WTC11 (cell line): ENCODE results near the gene SPIB. TPM values are rescaled to one million over a fixed set of nuclear protein-coding genes. Genes with fewer than 3 reads are reported as not detected.

Experiments used
- ATAC-seq: fragments of 200-7000 bp; cut with Tn5 transposase; 2 replicates; pipeline ENCODE4 v1.10.0; 2021; ENCODE audit warnings: mild to moderate bottlenecking, moderate library complexity
- CTCF ChIA-PET: fragments of 300-600 bp; sonication (Branson Sonifier 250); formaldehyde crosslinking; loops from one replicate; lab custom pipeline; 2021; ENCODE audit warnings: antibody characterized with exemption; lab: Charles Lee
- POLR2A ChIA-PET: fragments of 350-600 bp; sonication (Branson Sonifier 250); formaldehyde crosslinking; loops from one replicate; lab custom pipeline; 2021; ENCODE audit warnings: antibody characterized with exemption; lab: Charles Lee
- DNase-seq: peaks from one replicate; pipeline ENCODE4 v3.0.0; 2021; ENCODE audit warnings: low spot score
- H3K27ac Mint-ChIP-seq: 2 replicates; pipeline ENCODE4 v1.8.0; 2021; ENCODE audit warnings: mixed read lengths
- H3K27me3 Mint-ChIP-seq: 2 replicates; pipeline ENCODE4 v1.8.0; 2021; ENCODE audit warnings: low read depth, mild to moderate bottlenecking, moderate library complexity, mixed read lengths
- H3K36me3 Mint-ChIP-seq: 2 replicates; pipeline ENCODE4 v1.8.0; 2021; ENCODE audit warnings: mixed read lengths
- H3K4me1 Mint-ChIP-seq: 2 replicates; pipeline ENCODE4 v1.8.0; 2022; ENCODE audit warnings: mixed read lengths
- H3K4me3 Mint-ChIP-seq: 2 replicates; pipeline ENCODE4 v1.8.0; 2021; ENCODE audit warnings: mild to moderate bottlenecking, moderate library complexity, mixed read lengths
- H3K9me3 Mint-ChIP-seq: 2 replicates; pipeline ENCODE4 v1.8.0; 2021; ENCODE audit warnings: mixed read lengths
- ATF1 ChIP-seq: sonication (generic); formaldehyde crosslinking; IDR thresholded peaks from 2 replicates; pipeline ENCODE4 v1.8.1; 2023; ENCODE audit warnings: mild to moderate bottlenecking, moderate library complexity, missing genetic modification reagents
- CREM ChIP-seq: sonication (generic); formaldehyde crosslinking; IDR thresholded peaks from 2 replicates; pipeline ENCODE4 v1.8.1; 2022; ENCODE audit warnings: mild to moderate bottlenecking, missing genetic modification reagents, moderate library complexity
- ELF4 ChIP-seq: sonication (generic); formaldehyde crosslinking; IDR thresholded peaks from 2 replicates; pipeline ENCODE4 v1.8.1; 2022; ENCODE audit warnings: low read depth, mild to moderate bottlenecking, moderate library complexity, missing genetic modification reagents
- ETV6 ChIP-seq: sonication (generic); formaldehyde crosslinking; IDR thresholded peaks from 2 replicates; pipeline ENCODE4 v1.8.1; 2022; ENCODE audit warnings: mild to moderate bottlenecking, missing genetic modification reagents
- FOXK1 ChIP-seq: sonication (generic); formaldehyde crosslinking; IDR thresholded peaks from 2 replicates; pipeline ENCODE4 v1.8.0; 2022; ENCODE audit warnings: mild to moderate bottlenecking, moderate library complexity, missing genetic modification reagents
- MLX ChIP-seq: sonication (generic); formaldehyde crosslinking; IDR thresholded peaks from 2 replicates; pipeline ENCODE4 v1.8.1; 2023; ENCODE audit warnings: mild to moderate bottlenecking, missing genetic modification reagents, moderate library complexity
- MYBL2 ChIP-seq: sonication (generic); formaldehyde crosslinking; IDR thresholded peaks from 2 replicates; pipeline ENCODE4 v1.8.1; 2023; ENCODE audit warnings: mild to moderate bottlenecking, moderate library complexity, missing genetic modification reagents
- NFYB ChIP-seq: sonication (generic); formaldehyde crosslinking; conservative IDR thresholded peaks from 2 replicates; pipeline ENCODE4 v1.8.0; 2022; ENCODE audit warnings: low read depth, missing genetic modification reagents
- NR2C2 ChIP-seq: sonication (generic); formaldehyde crosslinking; IDR thresholded peaks from 2 replicates; pipeline ENCODE4 v1.8.0; 2022; ENCODE audit warnings: mild to moderate bottlenecking, missing genetic modification reagents
- PRDM15 ChIP-seq: sonication (generic); formaldehyde crosslinking; IDR thresholded peaks from 2 replicates; pipeline ENCODE4 v1.8.0; 2022; ENCODE audit warnings: missing genetic modification reagents
- RELA ChIP-seq: sonication (generic); formaldehyde crosslinking; IDR thresholded peaks from 2 replicates; pipeline ENCODE4 v1.8.1; 2022; ENCODE audit warnings: missing genetic modification reagents, mild to moderate bottlenecking, borderline replicate concordance
- RORB ChIP-seq: fragments of 250-450 bp; sonication (Bioruptor Pico); IDR thresholded peaks from 2 replicates; pipeline ENCODE4 v1.9.0; 2021; ENCODE audit warnings: mild to moderate bottlenecking
- SP1 ChIP-seq: sonication (generic); formaldehyde crosslinking; conservative IDR thresholded peaks from 2 replicates; pipeline ENCODE4 v1.8.1; 2022; ENCODE audit warnings: missing genetic modification reagents
- STAT6 ChIP-seq: sonication (generic); formaldehyde crosslinking; conservative IDR thresholded peaks from 2 replicates; pipeline ENCODE4 v1.8.1; 2023; ENCODE audit warnings: mild to moderate bottlenecking, low read depth, missing genetic modification reagents, moderate library complexity
- TEAD1 ChIP-seq: sonication (generic); formaldehyde crosslinking; IDR thresholded peaks from 2 replicates; pipeline ENCODE4 v1.8.0; 2022; ENCODE audit warnings: mild to moderate bottlenecking, missing genetic modification reagents
- TP53 ChIP-seq: sonication (generic); formaldehyde crosslinking; IDR thresholded peaks from 2 replicates; pipeline ENCODE4 v1.8.1; 2023; ENCODE audit warnings: mild to moderate bottlenecking, missing genetic modification reagents
- ZBTB43 ChIP-seq: sonication (generic); formaldehyde crosslinking; IDR thresholded peaks from 2 replicates; pipeline ENCODE4 v1.8.1; 2023; ENCODE audit warnings: mild to moderate bottlenecking, missing genetic modification reagents
- ZNF232 ChIP-seq: sonication (generic); formaldehyde crosslinking; IDR thresholded peaks from 2 replicates; pipeline ENCODE4 v1.8.0; 2022; ENCODE audit warnings: mild to moderate bottlenecking, missing genetic modification reagents
- ZNF396 ChIP-seq: fragments of 250-450 bp; sonication (Bioruptor Pico); IDR thresholded peaks from 2 replicates; pipeline ENCODE4 v1.8.0; 2021; ENCODE audit warnings: mild to moderate bottlenecking, moderate library complexity, borderline replicate concordance
- total RNA-seq: library from RNA; stranded (reverse); gene quantifications from 3 replicates; pipeline ENCODE4 v1.2.3, GENCODE V29; 2021

SPIB gene
- total RNA-seq, 1 experiment from 2014 or later, result 4.7 TPM

GRCh38 chr19:50384685-50385535, 33.8 kb upstream of the SPIB start:
- ATAC-seq (no peak), DNase-seq (no peak)
- ChIA-PET CTCF (interaction anchor here (0.5 to 2.3 kb wide), 14 partner anchors 16 to 172 kb away, joined by 3 to 17 read pairs (median 4); no protein-coding TSS in a partner anchor), POLR2A (interaction anchor here (0.6 to 2.0 kb wide), 9 partner anchors 8 to 81 kb away, joined by 3 to 5 read pairs (median 4); partner anchors contain the start of gene NR1H2)
- Mint-ChIP-seq H3K27ac (peak overlapping the region; percentile 13), H3K27me3 (no peaks in the 10 kb centered on the region), H3K4me1 (peaks cover 21% of the 10 kb centered on the region), H3K36me3 (peaks cover 30% of the 10 kb centered on the region), H3K4me3 (peak overlapping the region; percentile 92), H3K9me3 (no peaks in the 10 kb centered on the region)
- TF ChIP-seq STAT6 (no peak), CREM (CRISPR knock-in tag) (no peak), ETV6 (CRISPR knock-in tag) (no peak)

- TF ChIP-seq FOXK1 (CRISPR knock-in tag) (no peak), ZBTB43 (CRISPR knock-in tag) (no peak), RORB (CRISPR knock-in tag) (no peak), NFYB (no peak), TP53 (CRISPR knock-in tag) (no peak), ELF4 (CRISPR knock-in tag) (no peak), ZNF232 (no peak), MYBL2 (CRISPR knock-in tag) (no peak), ZNF396 (CRISPR knock-in tag) (no peak), PRDM15 (CRISPR knock-in tag) (no peak), RELA (no peak), TEAD1 (no peak), ATF1 (CRISPR knock-in tag) (no peak), NR2C2 (CRISPR knock-in tag) (no peak), SP1 (no peak), MLX (CRISPR knock-in tag) (no peak), CREM (CRISPR knock-in tag) (no peak)
- TF ChIP-seq, all 79 proteins: peak for 0
- Mint-ChIP-seq H3K36me3 (peaks cover 39% of the 10 kb centered on the region), H3K9me3 (peaks cover 15% of the 10 kb centered on the region), H3K27me3 (no peaks in the 10 kb centered on the region), H3K27ac (peak overlapping the region; percentile 4), H3K4me3 (no peak overlapping the region), H3K4me1 (peaks cover 21% of the 10 kb centered on the region)
- CTCF ChIA-PET, result interaction anchor here (1.2 kb wide), 1 partner anchor 30 kb away, joined by 3 read pairs; no protein-coding TSS in a partner anchor
- POLR2A ChIA-PET, result no interaction called here
- ATAC-seq (no peak), DNase-seq (no peak)
Observed at GRCh38 chr19:50387176-50387867, 31.4 kb upstream of the SPIB start.
